Sigmoid colon (tissue), 4 donors: ENCODE measurements around the gene ASCL2.

Source experiments
- POLR2A ChIP-seq, 2 donors: fragments of 450-650 bp; IDR thresholded peaks; one replicate each; pipeline ENCODE4 v1.6.1; 2016; ENCODE audit warnings: antibody characterized with exemption in 2 of 2, mild to moderate bottlenecking in 2 of 2, moderate library complexity in 2 of 2
- POLR2AphosphoS5 ChIP-seq, 4 donors: sonication (generic); formaldehyde crosslinking; IDR thresholded peaks; one replicate each; pipeline ENCODE4 v1.6.1; 2017; ENCODE audit warnings: antibody characterized with exemption in 4 of 4
- TF ChIP-seq, protein P1 (sequence below), 4 experiments: fragments of 450-650 bp in 3 of 4; fragments of 200-600 bp in 1 of 4; IDR thresholded peaks; one replicate each; pipeline ENCODE4 v1.5.1; 2016 to 2019; ENCODE audit warnings: antibody characterized with exemption in 4 of 4, mild to moderate bottlenecking in 3 of 4, moderate library complexity in 2 of 4

DNA sequence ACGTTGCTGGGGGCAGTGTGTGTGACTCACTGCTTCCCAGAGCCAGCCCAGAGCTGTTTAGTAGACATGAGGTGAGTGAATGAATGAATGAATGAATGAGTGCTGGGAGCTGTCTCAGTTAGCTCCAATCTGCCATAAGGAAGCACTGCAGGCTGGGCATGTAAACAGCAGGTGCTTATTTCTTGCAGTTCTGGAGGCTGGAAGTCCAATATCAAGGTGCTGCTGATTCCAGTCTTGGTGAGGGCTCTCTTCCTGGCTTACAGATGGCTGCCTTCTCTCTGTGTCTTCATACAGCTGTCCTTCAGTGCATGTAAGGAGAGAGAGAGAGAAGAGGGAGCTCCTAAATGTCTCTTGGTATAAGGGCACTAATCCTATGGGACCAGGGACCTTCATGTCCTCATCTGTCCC, 27.2 kb upstream of the ASCL2 start:
- no peak for TF ChIP-seq POLR2A (IDR thresholded peaks at IDR 0.05)
- TF ChIP-seq, protein P1, sequence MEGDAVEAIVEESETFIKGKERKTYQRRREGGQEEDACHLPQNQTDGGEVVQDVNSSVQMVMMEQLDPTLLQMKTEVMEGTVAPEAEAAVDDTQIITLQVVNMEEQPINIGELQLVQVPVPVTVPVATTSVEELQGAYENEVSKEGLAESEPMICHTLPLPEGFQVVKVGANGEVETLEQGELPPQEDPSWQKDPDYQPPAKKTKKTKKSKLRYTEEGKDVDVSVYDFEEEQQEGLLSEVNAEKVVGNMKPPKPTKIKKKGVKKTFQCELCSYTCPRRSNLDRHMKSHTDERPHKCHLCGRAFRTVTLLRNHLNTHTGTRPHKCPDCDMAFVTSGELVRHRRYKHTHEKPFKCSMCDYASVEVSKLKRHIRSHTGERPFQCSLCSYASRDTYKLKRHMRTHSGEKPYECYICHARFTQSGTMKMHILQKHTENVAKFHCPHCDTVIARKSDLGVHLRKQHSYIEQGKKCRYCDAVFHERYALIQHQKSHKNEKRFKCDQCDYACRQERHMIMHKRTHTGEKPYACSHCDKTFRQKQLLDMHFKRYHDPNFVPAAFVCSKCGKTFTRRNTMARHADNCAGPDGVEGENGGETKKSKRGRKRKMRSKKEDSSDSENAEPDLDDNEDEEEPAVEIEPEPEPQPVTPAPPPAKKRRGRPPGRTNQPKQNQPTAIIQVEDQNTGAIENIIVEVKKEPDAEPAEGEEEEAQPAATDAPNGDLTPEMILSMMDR (IDR thresholded peaks at IDR 0.05), result no peak
- TF ChIP-seq POLR2AphosphoS5 (IDR thresholded peaks at IDR 0.05), result no peak
